Adrenal gland (tissue), 5 donors: Measurements from ENCODE around the gene NUP93.

ENCODE experiments used
- CTCF ChIP-seq, 6 experiments: fragments of 450-650 bp in 4 of 6; fragments of 200-600 bp in 2 of 6; sonication (generic) in 1 of 6; IDR thresholded peaks; 1 replicate in 5 of 6; 2 replicates in 1 of 6; pipeline versions ENCODE4 v1.5.1 to v1.8.0; 2016 to 2021; ENCODE audit warnings: antibody characterized with exemption in 6 of 6, mild to moderate bottlenecking in 2 of 6, moderate library complexity in 1 of 6
- POLR2A ChIP-seq, 2 donors: fragments of 450-650 bp; IDR thresholded peaks; one replicate each; pipeline ENCODE4 v1.6.1; 2017; ENCODE audit warnings: antibody characterized with exemption in 2 of 2, mild to moderate bottlenecking in 2 of 2, moderate library complexity in 1 of 2
- donor health status: DM: no; HTN: no; CAD: no.

DNA sequence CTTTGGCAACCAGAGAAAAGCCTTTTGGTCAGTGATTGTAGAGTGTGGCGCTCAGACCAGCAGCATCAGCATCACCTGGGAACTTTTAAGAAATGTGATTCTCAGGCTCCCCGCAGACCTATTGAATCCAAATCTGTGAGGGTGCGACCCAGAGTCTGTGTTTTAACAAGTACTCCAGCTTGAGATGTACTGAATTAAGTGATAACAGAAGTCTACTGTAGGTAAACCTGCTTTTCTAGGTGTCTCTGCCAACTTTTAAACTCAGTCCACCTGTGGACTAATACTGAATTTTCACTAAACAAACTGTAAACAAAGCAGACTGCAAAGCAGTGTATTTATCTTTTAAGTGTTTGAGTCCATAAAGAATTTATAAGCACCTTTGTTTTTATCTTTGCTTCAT is 43.6 kb downstream of the NUP93 start:
- TF ChIP-seq CTCF (IDR thresholded peaks at IDR 0.05) (no peak), POLR2A (IDR thresholded peaks at IDR 0.05) (no peak)
